Upper lobe of left lung (tissue), 4 donors: ENCODE data around the gene MPV17L2.

ENCODE experiments used
- POLR2A ChIP-seq, 4 donors: fragments of 450-650 bp; IDR thresholded peaks; one replicate each; pipeline ENCODE4 v1.5.1; 2016 to 2017; ENCODE audit warnings: antibody characterized with exemption in 4 of 4, mild to moderate bottlenecking in 2 of 4
- POLR2AphosphoS5 ChIP-seq, 2 donors: sonication (generic); formaldehyde crosslinking; IDR thresholded peaks; one replicate each; pipeline ENCODE4 v1.5.1; 2017; ENCODE audit warnings: antibody characterized with exemption in 2 of 2
- TF ChIP-seq, protein P1 (sequence below), 6 experiments: fragments of 450-650 bp in 4 of 6; fragments of 200-600 bp in 2 of 6; sonication (generic) in 2 of 6; IDR thresholded peaks; one replicate each; pipeline ENCODE4 v1.5.1; 2016 to 2019; ENCODE audit warnings: antibody characterized with exemption in 6 of 6

DNA sequence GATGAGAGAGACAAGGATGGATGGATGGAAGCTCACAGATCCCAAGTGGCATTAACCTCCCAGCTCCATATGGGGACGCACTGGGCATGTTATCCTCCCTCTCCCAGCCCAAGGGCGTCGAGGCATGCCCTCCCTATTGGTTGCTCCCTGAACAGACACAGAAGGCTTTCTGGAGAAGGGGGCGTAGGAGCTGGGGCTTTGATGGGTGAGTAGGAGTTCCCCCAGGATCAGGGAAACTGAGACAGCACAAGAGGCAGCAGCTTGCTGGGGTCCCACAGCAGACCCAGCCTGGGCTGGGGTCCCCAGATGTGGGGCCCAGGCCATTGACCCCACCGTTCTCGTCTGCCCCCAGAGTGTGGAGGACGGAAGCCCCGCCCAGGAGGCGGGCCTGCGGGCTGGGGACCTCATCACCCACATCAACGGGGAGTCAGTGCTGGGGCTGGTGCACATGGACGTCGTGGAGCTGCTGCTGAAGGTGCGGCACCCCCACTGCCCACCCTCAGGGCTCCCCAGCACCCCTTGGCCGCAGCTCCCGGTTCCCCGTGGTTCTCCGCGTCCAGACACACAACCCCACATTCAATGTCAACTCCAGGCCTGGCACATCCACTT lies 47.5 kb upstream of the MPV17L2 start:
- TF ChIP-seq, protein P1, sequence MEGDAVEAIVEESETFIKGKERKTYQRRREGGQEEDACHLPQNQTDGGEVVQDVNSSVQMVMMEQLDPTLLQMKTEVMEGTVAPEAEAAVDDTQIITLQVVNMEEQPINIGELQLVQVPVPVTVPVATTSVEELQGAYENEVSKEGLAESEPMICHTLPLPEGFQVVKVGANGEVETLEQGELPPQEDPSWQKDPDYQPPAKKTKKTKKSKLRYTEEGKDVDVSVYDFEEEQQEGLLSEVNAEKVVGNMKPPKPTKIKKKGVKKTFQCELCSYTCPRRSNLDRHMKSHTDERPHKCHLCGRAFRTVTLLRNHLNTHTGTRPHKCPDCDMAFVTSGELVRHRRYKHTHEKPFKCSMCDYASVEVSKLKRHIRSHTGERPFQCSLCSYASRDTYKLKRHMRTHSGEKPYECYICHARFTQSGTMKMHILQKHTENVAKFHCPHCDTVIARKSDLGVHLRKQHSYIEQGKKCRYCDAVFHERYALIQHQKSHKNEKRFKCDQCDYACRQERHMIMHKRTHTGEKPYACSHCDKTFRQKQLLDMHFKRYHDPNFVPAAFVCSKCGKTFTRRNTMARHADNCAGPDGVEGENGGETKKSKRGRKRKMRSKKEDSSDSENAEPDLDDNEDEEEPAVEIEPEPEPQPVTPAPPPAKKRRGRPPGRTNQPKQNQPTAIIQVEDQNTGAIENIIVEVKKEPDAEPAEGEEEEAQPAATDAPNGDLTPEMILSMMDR (IDR thresholded peaks at IDR 0.05) = no peak
- TF ChIP-seq POLR2AphosphoS5 (IDR thresholded peaks at IDR 0.05) (no peak), POLR2A (IDR thresholded peaks at IDR 0.05) (no peak)
